Measurements from ENCODE around the gene GLB1L2. TPM values are rescaled to one million over a fixed set of nuclear protein-coding genes. Genes with fewer than 3 reads are reported as not detected.

Gene GLB1L2
- total RNA-seq, 1 experiment from 2014 or later = 19.0 TPM

GRCh38 chr11:134338654-134339053, 6.9 kb downstream of the GLB1L2 start:
- CTCF ChIA-PET = no interaction called here

GRCh38 chr11:134339756-134340155, 8.0 kb downstream of the GLB1L2 start:
- no peak for TF ChIP-seq CTCF (IDR thresholded peaks at IDR 0.05; ENCODE audit: unreplicated experiment)
- H3K27me3 Mint-ChIP-seq (ENCODE audit: unreplicated experiment) = no peaks in the 10 kb centered on the region
- intact Hi-C loops (cut with micrococcal nuclease; ENCODE audit: unreplicated experiment) = no loop called here
- H3K4me1 Mint-ChIP-seq (ENCODE audit: low read depth, unreplicated experiment) = peaks cover 16% of the 10 kb centered on the region
- DNase-seq = no peak
- H3K4me3 Mint-ChIP-seq (ENCODE audit: low read depth, unreplicated experiment) = no peak overlapping the region
- H3K27ac Mint-ChIP-seq (ENCODE audit: unreplicated experiment) = peak overlapping the region; percentile 43
- peaks cover 5% of the 10 kb centered on the region for H3K36me3 Mint-ChIP-seq (ENCODE audit: insufficient read depth, unreplicated experiment)
- CTCF ChIA-PET = no interaction called here
- H3K9me3 Mint-ChIP-seq (ENCODE audit: low read depth, unreplicated experiment) = no peaks in the 10 kb centered on the region
- BruUV-seq (replicated peaks) = no TSS peak

More at GRCh38 chr11:134338654-134339053, 6.9 kb downstream of the GLB1L2 start:
- no peak overlapping the region for H3K4me3 Mint-ChIP-seq (ENCODE audit: low read depth, unreplicated experiment)
- H3K4me1 Mint-ChIP-seq (ENCODE audit: low read depth, unreplicated experiment) = peaks cover 16% of the 10 kb centered on the region
- peaks cover 5% of the 10 kb centered on the region for H3K36me3 Mint-ChIP-seq (ENCODE audit: insufficient read depth, unreplicated experiment)
- H3K9me3 Mint-ChIP-seq (ENCODE audit: low read depth, unreplicated experiment) = no peaks in the 10 kb centered on the region
- H3K27ac Mint-ChIP-seq (ENCODE audit: unreplicated experiment) = no peak overlapping the region
- no peak for DNase-seq
- intact Hi-C loops (cut with micrococcal nuclease; ENCODE audit: unreplicated experiment) = no loop called here
- no peaks in the 10 kb centered on the region for H3K27me3 Mint-ChIP-seq (ENCODE audit: unreplicated experiment)
- no TSS peak for BruUV-seq (replicated peaks)
- TF ChIP-seq CTCF (IDR thresholded peaks at IDR 0.05; ENCODE audit: unreplicated experiment) = no peak

GRCh38 chr11:134340354-134340964, 8.7 kb downstream of the GLB1L2 start:
- Mint-ChIP-seq H3K36me3 (ENCODE audit: insufficient read depth, unreplicated experiment) (peaks cover 5% of the 10 kb centered on the region), H3K4me3 (ENCODE audit: low read depth, unreplicated experiment) (no peak overlapping the region), H3K9me3 (ENCODE audit: low read depth, unreplicated experiment) (no peaks in the 10 kb centered on the region), H3K27me3 (ENCODE audit: unreplicated experiment) (no peaks in the 10 kb centered on the region), H3K4me1 (ENCODE audit: low read depth, unreplicated experiment) (peaks cover 10% of the 10 kb centered on the region), H3K27ac (ENCODE audit: unreplicated experiment) (no peak overlapping the region)
- no peak for DNase-seq
- intact Hi-C loops (cut with micrococcal nuclease; ENCODE audit: unreplicated experiment) = no loop called here
- CTCF ChIA-PET = no interaction called here
- TF ChIP-seq CTCF (IDR thresholded peaks at IDR 0.05; ENCODE audit: unreplicated experiment) = no peak
- BruUV-seq (replicated peaks) = no TSS peak

- CTCF ChIA-PET = no interaction called here
- Mint-ChIP-seq H3K27me3 (ENCODE audit: unreplicated experiment) (no peaks in the 10 kb centered on the region), H3K4me3 (ENCODE audit: low read depth, unreplicated experiment) (no peak overlapping the region), H3K27ac (ENCODE audit: unreplicated experiment) (no peak overlapping the region), H3K4me1 (ENCODE audit: low read depth, unreplicated experiment) (peaks cover 10% of the 10 kb centered on the region), H3K9me3 (ENCODE audit: low read depth, unreplicated experiment) (no peaks in the 10 kb centered on the region), H3K36me3 (ENCODE audit: insufficient read depth, unreplicated experiment) (peaks cover 5% of the 10 kb centered on the region)
- no TSS peak for BruUV-seq (replicated peaks)
- intact Hi-C loops (cut with micrococcal nuclease; ENCODE audit: unreplicated experiment) = no loop called here
- DNase-seq = no peak
- no peak for TF ChIP-seq CTCF (IDR thresholded peaks at IDR 0.05; ENCODE audit: unreplicated experiment)
Measured at GRCh38 chr11:134341805-134342571, 10.2 kb downstream of the GLB1L2 start.

Data from Calu3 (cell line).